Calu3 (cell line): Measurements from ENCODE around the gene PFKFB2. TPM values are rescaled to one million over a fixed set of nuclear protein-coding genes. Genes with fewer than 3 reads are reported as not detected.
A peak's percentile ranks its signal among the peaks of the same experiment; 100 is the strongest.

Experiments
- BruUV-seq: library from RNA; stranded (reverse); fragments of 400-500 nt; replicated peaks from 2 replicates; lab custom pipeline; 2021; lab: Mats Ljungman, UMichigan
- CTCF ChIA-PET: fragments of 300-600 bp; sonication (Branson Sonifier 250); formaldehyde crosslinking; loops from one replicate; lab custom pipeline; 2022; ENCODE audit warnings: antibody characterized with exemption; lab: Charles Lee
- DNase-seq: peaks from one replicate; pipeline ENCODE4 v3.0.0; 2022
- H3K27ac Mint-ChIP-seq: one replicate; pipeline ENCODE4 v1.8.0; 2022; ENCODE audit warnings: mixed read lengths; ENCODE audit not compliant: unreplicated experiment
- H3K27me3 Mint-ChIP-seq: one replicate; pipeline ENCODE4 v1.8.0; 2022; ENCODE audit warnings: mixed read lengths; ENCODE audit not compliant: unreplicated experiment
- H3K36me3 Mint-ChIP-seq: one replicate; pipeline ENCODE4 v1.8.0; 2022; ENCODE audit warnings: mild to moderate bottlenecking, moderate library complexity, mixed read lengths; ENCODE audit not compliant: insufficient read depth, unreplicated experiment
- H3K4me1 Mint-ChIP-seq: one replicate; pipeline ENCODE4 v1.8.0; 2022; ENCODE audit warnings: mild to moderate bottlenecking, low read depth, mixed read lengths; ENCODE audit not compliant: unreplicated experiment
- H3K4me3 Mint-ChIP-seq: one replicate; pipeline ENCODE4 v1.8.0; 2022; ENCODE audit warnings: mild to moderate bottlenecking, low read depth, moderate library complexity, mixed read lengths; ENCODE audit not compliant: unreplicated experiment
- H3K9me3 Mint-ChIP-seq: one replicate; pipeline ENCODE4 v1.8.0; 2022; ENCODE audit warnings: low read depth, mixed read lengths; ENCODE audit not compliant: unreplicated experiment
- CTCF ChIP-seq: fragments of 200-600 bp; IDR thresholded peaks from one replicate; pipeline ENCODE4 v1.8.0; 2022; ENCODE audit warnings: antibody characterized with exemption; ENCODE audit not compliant: unreplicated experiment
- intact Hi-C: fragments of 100-400 bp; cut with micrococcal nuclease; formaldehyde crosslinking; loops from one replicate; pipeline ENCODE4 v1.10.0; 2022; ENCODE audit not compliant: unreplicated experiment
- total RNA-seq: library from RNA; stranded (reverse); gene quantifications from 2 replicates; pipeline ENCODE4 v1.2.3, GENCODE V29; 2022

The PFKFB2 gene
- total RNA-seq, 1 experiment from 2014 or later, result 54.4 TPM

GRCh38 chr1:207020065-207020708 lies 32.9 kb upstream of the PFKFB2 start:
- Mint-ChIP-seq H3K9me3 (no peaks in the 10 kb centered on the region), H3K27me3 (no peaks in the 10 kb centered on the region), H3K27ac (peak overlapping the region; percentile 98), H3K4me3 (peak overlapping the region; percentile 13), H3K4me1 (peaks cover 91% of the 10 kb centered on the region), H3K36me3 (peaks cover 79% of the 10 kb centered on the region)
- intact Hi-C loops, result loop anchor here (2.0 to 10.0 kb wide), 2 partner anchors 13 to 305 kb away; partner anchors contain the start of gene CD55
- TF ChIP-seq CTCF, result no peak
- CTCF ChIA-PET, result interaction anchor here (0.8 to 4.7 kb wide), 8 partner anchors 10 to 41 kb away, joined by 3 to 27 read pairs (median 14); partner anchors contain the start of gene C1orf116
- no TSS peak for BruUV-seq
- peak; percentile 84 for DNase-seq

- Mint-ChIP-seq H3K27me3 (no peaks in the 10 kb centered on the region), H3K36me3 (peaks cover 84% of the 10 kb centered on the region), H3K27ac (peak overlapping the region; percentile 98), H3K4me3 (peak overlapping the region; percentile 13), H3K9me3 (no peaks in the 10 kb centered on the region), H3K4me1 (peaks cover 91% of the 10 kb centered on the region)
- TF ChIP-seq CTCF, result no peak
- CTCF ChIA-PET, result interaction anchor here (0.8 to 4.7 kb wide), 9 partner anchors 9 to 41 kb away, joined by 3 to 27 read pairs (median 12); partner anchors contain the start of genes C1orf116 and PFKFB2
- DNase-seq, result no peak
- intact Hi-C loops, result loop anchor here (2.0 to 10.0 kb wide), 2 partner anchors 14 to 304 kb away; partner anchors contain the start of gene CD55
- no TSS peak for BruUV-seq
These were observed 32.4 kb upstream of the PFKFB2 start for GRCh38 chr1:207020709-207021107.

- intact Hi-C loops, result loop anchor here (2.0 to 10.0 kb wide), 2 partner anchors 14 to 304 kb away; partner anchors contain the start of gene CD55
- Mint-ChIP-seq H3K9me3 (no peaks in the 10 kb centered on the region), H3K27ac (peak overlapping the region; percentile 98), H3K4me3 (peak overlapping the region; percentile 13), H3K4me1 (peaks cover 91% of the 10 kb centered on the region), H3K27me3 (no peaks in the 10 kb centered on the region), H3K36me3 (peaks cover 84% of the 10 kb centered on the region)
- CTCF ChIA-PET, result interaction anchor here (0.6 to 4.7 kb wide), 16 partner anchors 9 to 109 kb away, joined by 3 to 27 read pairs (median 8); partner anchors contain the start of genes C1orf116 and PFKFB2
- TF ChIP-seq CTCF, result no peak
- no TSS peak for BruUV-seq
- peak; percentile 74 for DNase-seq
These were observed 31.8 kb upstream of the PFKFB2 start for GRCh38 chr1:207021139-207021861.

GRCh38 chr1:207021876-207022596 lies 31.0 kb upstream of the PFKFB2 start:
- DNase-seq, result no peak
- peak overlapping the region; percentile 98 for H3K27ac Mint-ChIP-seq
- no TSS peak for BruUV-seq
- no peaks in the 10 kb centered on the region for H3K27me3 Mint-ChIP-seq
- peaks cover 97% of the 10 kb centered on the region for H3K4me1 Mint-ChIP-seq
- CTCF ChIA-PET, result interaction anchor here (0.9 to 4.7 kb wide), 16 partner anchors 8 to 110 kb away, joined by 3 to 27 read pairs (median 8); partner anchors contain the start of genes C1orf116 and PFKFB2
- peak overlapping the region; percentile 13 for H3K4me3 Mint-ChIP-seq
- no peaks in the 10 kb centered on the region for H3K9me3 Mint-ChIP-seq
- TF ChIP-seq CTCF, result no peak
- peaks cover 90% of the 10 kb centered on the region for H3K36me3 Mint-ChIP-seq
- intact Hi-C loops, result loop anchor here (2.0 to 10.0 kb wide), 2 partner anchors 15 to 303 kb away; partner anchors contain the start of gene CD55
